Putamen (tissue), 1 donor: ENCODE data around the gene TXNRD1.
"Not testable (repeated sequence)": the region's sequence is repeated elsewhere in the genome, so short reads cannot be mapped to it uniquely, and the experiment has no call there.

ENCODE experiments used
- DNase-seq: peaks from one replicate; pipeline ENCODE4 v3.0.0-alpha.2; 2016; ENCODE audit warnings: low spot score

Gene TXNRD1

DNA sequence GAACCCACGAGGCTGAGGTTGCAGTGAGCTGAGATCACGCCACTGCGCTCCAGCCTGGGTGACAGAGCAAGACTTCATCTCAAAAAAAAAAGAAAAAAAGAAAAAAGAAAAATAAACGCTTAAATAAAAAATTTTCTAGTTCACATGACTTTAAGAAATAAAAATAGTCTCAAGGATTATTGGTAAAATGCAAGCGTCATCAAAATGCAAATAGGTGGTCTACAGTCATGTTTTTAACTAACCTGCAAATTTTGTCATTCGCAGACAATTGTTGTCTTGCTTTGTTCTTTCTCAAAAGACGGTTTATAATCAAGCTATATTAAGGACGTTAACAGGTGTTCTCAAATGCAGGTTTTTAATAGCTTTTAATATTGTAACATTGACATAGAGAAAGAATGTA lies 22.4 kb downstream of the TXNRD1 start:
- DNase-seq = no peak

DNA sequence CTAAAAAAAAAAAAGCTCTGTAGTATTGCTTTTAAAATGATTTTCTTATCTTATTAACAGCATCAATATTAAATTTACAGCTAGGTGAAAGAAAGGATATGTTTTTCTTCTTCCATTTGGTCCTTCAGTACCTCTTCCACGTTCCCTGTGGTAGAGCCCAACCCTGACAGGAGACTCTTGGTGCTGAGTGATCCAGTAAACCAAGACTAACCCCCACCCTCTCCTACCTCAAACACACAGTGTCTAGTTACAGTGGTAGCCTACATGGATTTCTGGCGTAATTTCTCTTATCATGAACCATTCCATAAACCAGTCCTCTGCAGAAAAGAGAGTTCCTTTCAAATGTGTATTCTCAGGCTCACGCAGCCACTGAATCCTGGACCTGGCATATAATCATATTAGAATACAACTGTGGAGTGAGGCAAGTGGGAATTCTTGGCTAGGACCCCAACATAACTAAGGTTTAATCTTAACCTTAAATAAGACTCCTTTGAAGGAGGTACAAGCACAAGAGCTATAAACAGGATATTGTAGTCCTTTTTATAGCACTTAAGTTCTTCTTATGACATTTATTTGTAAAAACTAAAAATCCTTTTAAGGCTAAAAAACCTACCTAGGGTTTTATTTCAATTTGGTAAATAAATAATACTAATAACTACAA lies 27.1 kb downstream of the TXNRD1 start:
- no peak for DNase-seq

DNA sequence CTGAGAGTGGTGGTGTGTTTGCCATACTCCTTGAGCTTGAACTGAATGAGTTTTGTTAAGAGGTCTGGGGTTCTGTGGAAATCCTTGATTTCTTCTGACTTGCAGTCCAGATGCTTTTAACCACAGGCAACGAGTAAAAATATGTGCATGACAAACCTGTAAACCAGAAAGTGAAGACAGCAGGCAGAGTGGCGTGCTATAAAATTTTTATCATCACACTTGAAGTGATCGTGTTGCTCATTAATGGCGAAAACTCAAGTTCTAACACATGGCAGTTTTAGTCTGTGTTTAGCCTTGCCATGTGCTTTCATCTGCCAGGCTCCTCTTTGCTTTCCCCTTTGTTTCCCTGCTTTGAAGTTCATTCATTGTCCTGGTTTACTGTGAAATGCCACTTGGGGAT lies 28.0 kb downstream of the TXNRD1 start:
- DNase-seq = no peak

DNA sequence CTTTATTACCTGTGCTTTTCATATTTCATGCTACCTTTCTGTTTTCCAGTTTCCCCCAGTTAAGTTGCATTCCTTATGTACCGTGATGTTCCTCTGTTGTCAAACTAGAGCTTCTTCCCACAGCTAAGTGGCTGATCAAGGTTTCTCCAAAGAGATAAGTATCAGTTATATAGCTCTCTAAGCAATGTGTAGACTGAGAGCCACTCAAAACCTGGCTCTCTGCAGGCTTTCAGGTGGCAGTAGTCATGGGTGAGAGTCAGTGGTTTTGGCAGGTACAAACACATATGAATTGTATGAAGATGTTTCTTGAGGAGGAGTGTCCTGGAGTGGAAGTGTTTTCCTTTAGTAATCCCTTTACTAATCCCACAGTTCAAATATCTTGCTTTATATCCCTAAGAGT lies 28.4 kb downstream of the TXNRD1 start:
- no peak for DNase-seq

DNA sequence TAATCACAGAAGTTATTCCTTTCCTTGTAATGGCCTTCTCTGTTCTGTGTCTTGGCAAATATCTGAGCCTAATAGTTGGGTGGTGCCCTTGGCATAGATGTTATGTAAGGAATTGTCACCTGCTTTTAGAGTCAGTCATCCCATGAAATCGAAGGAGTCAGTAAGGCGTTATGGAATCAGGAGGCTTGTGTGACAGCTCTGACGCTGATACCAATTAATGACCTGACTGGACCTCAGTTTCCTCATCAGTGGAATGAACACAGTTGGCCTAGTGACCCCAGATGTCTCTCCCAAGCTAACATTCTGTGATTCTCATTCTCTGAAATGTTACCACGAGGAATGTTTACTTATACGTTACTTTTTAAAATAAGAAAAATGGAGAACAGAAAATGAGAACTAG lies 32.1 kb downstream of the TXNRD1 start:
- DNase-seq = no peak

DNA sequence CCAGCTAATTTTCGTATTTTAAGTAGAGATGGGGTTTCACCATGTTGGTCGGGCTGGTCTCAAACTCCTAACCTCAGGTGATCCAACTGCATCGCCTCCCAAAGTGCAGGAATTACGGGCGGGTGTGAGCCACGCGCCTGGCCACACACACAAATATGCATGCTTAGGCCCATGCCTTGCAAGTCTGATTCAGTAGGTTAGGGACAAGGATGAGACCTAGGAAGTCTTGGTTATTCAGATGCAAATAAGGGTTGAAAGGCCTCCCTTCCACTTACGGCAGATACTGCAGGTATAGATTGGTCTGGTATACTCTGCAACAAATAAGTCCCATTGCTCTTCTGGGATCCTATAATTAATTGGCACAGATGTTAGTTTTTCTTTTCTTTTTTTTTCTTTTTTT lies 32.9 kb downstream of the TXNRD1 start:
- no peak for DNase-seq

DNA sequence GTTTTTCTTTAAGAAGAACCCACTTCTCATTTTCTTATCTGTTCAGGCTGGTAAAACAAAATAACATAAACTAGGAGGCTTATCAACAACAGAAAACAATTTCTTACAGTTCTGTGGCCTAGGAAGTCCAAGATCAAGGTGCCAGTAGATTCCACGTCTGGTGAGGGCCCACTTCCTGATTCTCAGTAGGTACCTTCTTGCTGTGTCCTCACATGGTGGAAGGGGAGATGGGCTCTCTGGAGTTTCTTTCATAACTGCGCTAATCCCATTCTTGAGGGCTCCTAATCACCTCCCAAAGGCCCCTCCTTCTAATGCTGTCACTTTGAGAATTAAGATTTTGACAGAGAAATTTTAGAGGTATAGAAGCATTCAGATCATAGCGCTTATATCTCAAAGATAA lies 33.4 kb downstream of the TXNRD1 start:
- no peak for DNase-seq

DNA sequence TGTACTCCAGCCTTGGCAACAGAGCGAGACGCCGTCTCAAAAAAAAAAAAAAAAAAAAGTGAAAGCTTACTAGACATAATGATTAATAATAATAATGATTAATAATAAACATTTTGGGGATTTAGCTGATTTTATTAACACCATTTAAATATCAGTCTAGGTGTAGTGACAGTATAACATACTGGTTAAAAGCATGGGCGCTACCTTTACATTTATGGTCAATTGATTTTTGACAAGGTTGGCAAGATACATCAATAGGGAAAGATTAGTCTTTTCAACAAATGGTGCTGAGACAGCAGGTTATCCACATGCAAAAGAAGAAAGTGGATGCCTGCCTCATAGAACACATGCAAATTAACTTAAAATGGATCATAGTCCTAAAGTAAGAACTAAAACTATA lies 34.3 kb downstream of the TXNRD1 start:
- no peak for DNase-seq

DNA sequence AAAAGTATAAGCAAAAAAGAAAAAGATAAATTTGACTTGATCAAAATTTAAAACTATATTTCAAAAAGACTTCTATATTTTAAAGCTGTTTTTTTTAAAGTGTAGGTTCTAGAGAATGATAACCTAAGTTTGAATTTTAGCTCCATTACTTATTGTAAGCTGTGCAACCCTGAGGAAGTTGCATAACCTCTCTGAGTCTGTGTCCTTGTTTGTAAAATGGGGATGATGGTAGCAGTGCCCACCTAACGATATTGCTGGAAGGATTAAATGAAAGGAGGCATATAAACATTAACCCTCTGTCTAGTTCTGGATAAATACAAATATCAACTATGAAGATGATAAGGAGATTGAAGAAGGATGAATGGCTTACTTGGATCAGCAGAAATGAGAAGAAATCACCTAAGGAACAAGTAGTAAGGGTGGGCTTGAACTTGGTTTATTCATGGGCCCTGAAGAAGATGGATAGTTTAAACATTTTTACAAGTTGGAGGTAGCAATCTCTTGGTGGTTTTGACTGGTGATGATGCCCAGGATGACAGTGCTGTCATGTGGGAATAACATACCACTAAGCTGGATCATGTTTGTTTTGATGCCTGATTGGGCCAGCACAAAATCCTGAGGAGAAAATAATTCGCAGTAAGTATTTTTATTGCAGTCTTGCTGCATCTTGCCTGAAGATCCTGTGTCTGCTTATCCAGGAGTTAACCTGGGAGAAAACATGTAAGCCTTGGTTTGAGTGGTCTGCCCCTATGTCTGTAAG lies 35.0 kb downstream of the TXNRD1 start:
- no peak for DNase-seq

DNA sequence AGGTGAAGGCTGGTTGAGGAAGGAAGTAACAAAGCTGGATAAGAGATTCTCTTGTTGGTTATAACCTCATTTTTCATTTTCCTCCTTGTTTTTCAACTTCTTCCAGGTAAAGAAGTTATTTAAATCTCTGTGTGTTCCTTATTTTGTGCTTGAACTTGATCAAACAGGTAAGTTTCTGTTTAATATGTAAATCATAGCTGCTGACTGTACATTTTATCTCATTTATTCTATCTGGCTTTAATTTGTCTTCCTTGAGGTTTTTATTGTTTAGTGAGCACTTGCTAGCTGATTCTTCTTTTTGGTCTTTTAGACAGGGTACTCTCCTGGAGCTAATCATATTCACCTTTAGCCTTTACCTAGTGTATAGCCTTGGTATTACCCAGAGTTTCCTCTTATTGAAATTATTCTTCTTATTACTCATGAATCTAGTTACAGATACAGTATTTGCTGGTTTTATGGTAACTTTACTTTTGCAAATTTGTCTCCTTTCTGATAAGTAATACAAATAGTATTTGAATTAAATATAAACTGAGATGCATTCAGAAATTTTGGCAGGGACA lies 42.4 kb downstream of the TXNRD1 start:
- DNase-seq = no peak

DNA sequence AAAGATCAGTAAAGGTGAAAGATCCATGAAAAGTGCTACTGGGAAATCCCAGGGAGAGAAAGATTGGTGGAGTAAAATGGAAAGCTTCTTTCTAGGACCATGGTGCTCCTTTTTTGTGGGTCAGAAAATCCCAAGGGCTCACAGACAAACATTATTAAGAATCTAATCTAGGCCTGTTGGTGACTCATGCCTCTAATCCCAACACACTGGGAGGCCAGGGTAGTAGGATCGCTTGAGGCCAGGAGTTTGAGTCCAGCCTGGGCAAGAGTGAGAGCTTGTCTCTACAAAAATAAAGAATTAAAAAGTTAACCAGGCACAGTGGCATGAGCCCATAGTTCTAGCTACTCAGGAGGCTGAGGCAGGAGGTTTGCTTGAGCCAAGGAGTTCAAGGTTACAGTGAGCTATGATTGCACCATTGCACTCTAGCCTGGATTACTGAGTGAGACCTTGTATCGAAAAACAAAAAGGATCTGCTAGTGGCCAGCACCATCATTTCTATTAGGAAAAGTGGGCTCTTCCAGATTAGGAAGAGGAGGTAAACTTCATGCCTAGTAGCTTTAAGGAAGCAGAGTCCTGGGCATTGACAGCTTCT lies 43.0 kb downstream of the TXNRD1 start:
- no peak for DNase-seq

DNA sequence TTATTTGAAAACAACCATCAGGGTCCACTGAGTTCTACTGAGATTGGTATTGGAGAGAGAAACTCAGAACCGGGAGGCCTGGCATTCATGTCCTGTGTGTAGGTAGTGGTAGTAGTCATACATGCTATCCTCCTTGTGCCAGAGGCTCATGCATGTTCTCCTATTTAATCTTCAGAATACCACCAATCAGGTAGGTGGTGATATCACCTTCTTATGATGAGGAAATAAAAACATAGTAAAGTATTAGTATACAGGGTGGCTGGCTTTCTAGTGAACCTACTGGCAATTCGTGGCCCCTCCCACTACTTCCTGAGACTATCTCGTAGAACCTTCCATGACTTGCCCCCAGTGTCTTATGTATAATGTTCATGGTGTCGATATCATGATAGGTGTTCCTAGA lies 47.4 kb downstream of the TXNRD1 start:
- no peak for DNase-seq

DNA sequence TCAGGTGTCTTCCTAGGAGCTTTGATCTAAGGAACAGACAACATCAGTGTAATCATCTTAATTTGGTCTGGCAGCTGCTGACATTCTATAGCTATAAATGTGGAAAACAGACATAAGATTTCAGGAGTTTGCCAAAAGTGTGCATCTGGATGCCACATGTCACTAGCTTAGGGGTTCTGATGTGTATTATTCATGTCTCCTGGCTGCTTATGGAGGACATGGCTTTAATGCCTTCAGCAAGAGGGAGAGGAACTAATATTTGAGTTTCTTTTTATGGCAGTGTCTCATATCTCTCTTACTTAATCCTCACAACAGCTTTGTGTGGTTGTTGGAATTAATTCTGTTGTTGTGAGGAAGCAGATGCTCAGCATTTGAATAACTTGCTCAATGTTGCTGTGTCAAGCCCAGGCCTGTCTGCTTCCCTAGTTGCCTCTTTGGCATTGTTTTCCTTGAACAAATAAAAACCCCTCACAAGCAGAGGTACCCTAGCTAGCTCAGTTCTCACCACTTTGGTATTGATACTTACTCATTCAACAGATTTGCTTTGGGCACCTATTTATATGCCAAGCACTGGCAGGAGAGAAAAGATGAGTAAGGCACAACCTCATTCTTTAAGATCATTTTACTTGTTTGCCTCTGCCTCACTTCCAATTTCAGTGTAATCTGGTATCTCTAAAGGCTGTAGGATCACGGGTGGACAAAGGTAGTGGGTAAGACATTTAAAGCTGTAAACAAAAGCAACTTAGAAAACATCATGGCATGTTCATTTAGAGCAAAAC lies 48.2 kb downstream of the TXNRD1 start:
- no peak for DNase-seq

DNA sequence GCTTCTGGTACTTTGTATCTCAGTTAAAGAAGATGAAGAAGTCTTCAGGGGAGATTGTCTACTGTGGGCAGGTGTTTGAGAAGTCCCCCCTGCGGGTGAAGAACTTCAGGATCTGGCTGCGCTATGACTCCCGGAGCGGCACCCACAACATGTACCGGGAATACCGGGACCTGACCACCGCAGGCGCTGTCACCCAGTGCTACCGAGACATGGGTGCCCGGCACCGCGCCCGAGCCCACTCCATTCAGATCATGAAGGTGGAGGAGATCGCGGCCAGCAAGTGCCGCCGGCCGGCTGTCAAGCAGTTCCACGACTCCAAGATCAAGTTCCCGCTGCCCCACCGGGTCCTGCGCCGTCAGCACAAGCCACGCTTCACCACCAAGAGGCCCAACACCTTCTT lies 49.9 kb downstream of the TXNRD1 start:
- not testable (repeated sequence) for DNase-seq

DNA sequence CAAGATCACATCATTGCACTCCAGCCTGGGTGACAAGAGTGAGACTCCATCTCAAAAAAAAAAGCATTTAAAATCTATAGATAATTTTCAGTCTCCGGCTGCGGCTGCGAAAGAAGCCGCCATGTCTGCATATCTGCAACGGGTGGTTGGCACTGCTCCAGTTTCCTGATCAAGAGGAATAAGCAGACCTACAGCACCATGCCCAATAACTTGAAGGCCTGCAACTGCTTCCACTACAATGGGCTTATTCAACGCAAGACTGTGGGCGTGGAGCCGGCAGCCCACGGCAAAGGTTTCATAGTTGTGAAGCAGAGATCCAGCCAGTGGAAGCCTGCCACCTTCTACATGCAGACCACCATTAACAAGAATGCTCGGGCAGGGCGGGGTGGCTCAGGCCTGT lies 57.4 kb downstream of the TXNRD1 start:
- DNase-seq = no peak

DNA sequence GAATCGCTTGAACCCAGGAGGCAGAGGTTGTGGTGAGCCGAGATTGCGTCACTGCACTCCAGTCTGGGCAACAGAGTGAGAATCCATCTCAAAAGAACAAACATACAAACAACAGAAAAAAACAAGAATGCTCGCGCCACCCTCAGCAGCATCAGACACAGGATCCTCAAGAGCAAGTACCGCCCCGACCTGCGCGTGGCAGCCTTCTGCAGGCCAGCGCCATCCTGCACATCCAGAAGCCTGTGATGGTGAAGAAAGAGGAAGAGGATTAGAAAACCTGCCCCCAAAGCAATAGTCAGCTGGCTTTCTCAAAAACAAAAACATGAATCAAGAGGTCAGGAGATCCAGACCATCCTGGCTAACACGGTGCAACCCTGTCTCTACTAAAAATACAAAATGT lies 57.9 kb downstream of the TXNRD1 start:
- DNase-seq = no peak

DNA sequence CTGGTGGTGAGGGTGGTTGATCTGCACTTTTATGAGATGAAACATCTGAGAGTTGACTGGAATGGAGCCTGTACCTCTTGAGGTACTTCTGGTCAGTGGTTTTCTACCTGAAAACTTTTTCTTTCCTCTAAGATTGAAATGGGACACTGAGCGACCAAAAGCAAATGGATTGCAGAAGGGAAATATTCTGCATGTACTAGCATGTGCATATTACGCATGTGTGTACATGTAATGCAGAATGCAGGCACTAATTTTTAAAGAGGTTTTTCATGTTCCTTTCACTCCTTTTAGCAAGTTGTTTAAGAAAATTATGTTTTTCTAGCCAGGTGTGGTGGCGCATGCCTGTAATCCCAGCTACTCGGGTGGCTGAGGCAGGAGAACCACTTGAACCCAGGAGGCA lies 59.2 kb downstream of the TXNRD1 start:
- no peak for DNase-seq

DNA sequence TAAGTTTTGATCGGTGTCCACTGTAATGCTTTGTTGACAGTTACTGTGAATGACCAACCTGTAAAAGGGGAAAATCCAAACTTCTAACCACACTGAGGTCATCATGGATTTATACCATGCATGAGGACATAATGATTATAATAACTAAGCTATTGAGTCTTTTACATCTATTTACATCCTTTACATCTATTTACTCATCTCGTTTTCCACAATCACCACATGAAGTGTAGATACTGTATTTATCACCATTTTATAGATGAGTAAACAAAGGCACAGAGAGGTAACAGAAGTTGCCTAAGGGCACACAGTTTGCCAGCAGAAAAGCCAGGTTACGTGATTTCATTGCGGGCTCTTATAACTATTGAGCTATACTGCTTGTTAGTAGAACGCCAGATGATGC lies 60.1 kb downstream of the TXNRD1 start:
- DNase-seq = no peak

DNA sequence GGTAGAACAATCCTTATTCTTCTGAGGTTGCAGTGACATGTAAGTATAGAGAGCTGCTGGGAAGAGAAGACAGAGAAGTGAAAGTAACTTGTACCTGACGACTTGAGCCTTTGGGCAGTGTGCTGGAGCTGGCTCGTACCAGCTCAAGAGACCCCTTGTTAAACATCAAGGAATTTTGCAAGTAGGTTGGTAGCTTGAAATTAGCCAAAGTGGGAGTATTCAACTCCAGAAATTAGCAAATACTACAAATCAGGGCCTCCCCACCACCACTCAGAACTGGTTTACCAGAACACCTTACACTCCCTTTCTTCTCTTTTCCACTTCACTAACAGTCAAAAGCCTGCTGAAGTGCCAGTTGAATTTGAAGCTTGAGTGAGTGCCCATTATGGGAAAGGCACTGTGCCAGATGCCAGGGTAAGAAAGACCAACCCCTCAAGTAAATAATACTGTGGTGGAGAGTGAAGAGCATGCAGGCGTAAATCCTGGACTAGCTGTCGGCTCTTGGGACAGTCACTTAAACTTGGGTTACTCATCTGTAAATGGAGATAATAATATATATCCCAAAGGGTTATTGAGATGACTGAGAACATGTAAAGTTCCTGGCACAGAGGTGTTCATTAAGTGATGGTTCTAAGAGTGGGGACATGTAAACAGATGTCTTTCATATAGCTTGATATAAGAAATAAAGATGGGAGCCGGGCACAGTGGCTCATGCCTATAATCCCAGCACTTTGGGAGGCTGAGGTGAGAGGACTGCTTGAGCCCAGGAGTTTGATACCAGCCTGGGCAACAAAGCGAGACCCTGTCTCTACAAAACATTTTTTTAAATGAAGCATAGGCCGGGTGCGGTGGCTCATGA lies 60.9 kb downstream of the TXNRD1 start:
- DNase-seq = no peak

DNA sequence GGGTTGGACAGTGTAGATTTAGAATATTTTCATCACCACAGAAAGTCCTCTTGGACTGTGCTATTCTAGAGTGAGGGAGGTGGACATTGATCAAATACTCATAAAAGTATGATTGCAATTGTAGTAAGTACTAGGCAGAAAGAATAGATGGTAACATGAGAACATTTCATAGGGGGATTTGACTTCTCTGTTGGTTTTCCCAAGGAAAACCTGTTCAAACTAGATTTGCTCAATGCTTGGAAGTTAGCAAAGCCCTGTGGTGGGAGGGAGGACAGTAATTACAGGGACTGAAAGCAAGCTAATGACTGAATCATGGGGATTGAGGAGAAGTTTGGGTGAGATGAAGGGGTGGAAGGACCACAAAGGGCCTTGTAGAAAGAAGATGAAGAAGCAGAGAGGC lies 63.6 kb downstream of the TXNRD1 start:
- no peak for DNase-seq

DNA sequence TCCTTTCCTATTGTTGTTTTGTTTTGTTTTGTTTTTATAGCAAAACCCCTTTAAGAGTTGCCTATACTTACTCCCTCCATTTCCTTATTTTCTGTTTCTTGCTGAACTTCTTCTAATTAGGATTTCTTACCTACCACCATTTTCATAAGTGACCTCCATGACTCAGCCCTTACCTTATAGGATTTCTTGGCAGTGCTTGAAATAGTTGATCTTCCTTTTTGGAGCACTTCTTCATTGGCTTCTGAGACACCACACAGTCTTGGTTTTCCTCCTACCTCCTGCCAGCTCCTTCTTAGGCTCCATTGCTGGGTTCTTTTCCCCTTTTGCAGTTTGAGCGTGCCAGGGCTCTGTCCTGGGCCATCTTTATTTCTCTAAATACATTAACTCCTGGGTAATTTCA lies 64.5 kb downstream of the TXNRD1 start:
- no peak for DNase-seq
